Measurements from ENCODE around the gene F8A1. TPM values are rescaled to one million over a fixed set of nuclear protein-coding genes. Genes with fewer than 3 reads are reported as not detected.

F8A1 gene
- total RNA-seq (2022; extraction: Qiagen RNA extraction; ENCODE audit: low read depth), result 57.8 to 118 TPM (median 103 TPM) in 5 replicates

DNA sequence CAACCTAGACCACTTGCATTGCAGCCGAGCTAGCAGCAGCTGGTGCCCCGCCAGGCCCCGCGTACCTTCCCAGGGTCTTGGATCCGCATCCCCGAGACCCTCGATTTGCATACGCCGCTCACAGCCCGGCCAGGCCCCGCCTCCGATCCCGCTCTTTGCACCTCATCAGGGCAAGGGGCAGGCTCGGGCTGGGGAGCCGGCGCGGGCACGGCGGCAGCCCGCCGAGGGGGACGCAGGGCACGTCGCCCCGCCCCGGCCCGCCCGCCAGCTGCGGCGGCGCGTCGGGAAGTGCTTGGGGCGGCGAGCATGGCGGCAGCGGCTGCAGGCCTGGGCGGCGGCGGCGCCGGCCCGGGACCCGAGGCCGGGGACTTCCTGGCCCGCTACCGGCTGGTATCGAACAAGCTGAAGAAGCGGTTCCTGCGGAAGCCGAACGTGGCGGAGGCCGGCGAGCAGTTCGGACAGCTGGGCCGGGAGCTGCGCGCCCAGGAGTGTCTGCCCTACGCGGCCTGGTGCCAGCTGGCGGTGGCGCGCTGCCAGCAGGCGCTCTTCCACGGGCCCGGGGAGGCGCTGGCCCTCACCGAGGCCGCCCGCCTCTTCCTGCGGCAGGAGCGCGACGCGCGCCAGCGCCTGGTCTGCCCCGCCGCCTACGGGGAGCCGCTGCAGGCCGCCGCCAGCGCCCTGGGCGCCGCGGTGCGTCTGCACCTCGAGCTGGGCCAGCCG lies at the start of gene F8A1:
Gene F8A1 (plus strand): TSS at position 287 of the 720 bp plus-strand sequence. CDS start 20 bp downstream, at position 307.

Other genes with a start within 250 kb of the F8A1 start
- gene CTAG2, start 232.8 kb upstream of the F8A1 start, total RNA-seq (2022; extraction: Qiagen RNA extraction; ENCODE audit: low read depth), result not detected in 5 replicates
- 0.21 to 1.9 TPM (median 0.70 TPM) in 5 replicates for gene GAB3, start 135.3 kb upstream of the F8A1 start, total RNA-seq (2022; extraction: Qiagen RNA extraction; ENCODE audit: low read depth)
- 153 to 244 TPM (median 171 TPM) in 5 replicates for gene DKC1, start 123.5 kb upstream of the F8A1 start, total RNA-seq (2022; extraction: Qiagen RNA extraction; ENCODE audit: low read depth)
- gene MPP1, start 80.9 kb upstream of the F8A1 start, total RNA-seq (2022; extraction: Qiagen RNA extraction; ENCODE audit: low read depth), result 17.2 to 18.6 TPM (median 17.3 TPM) in 5 replicates
- gene SMIM9, start 51.7 kb upstream of the F8A1 start, total RNA-seq (2022; extraction: Qiagen RNA extraction; ENCODE audit: low read depth), result not detected in 5 replicates
- 3.7 to 4.5 TPM (median 4.3 TPM) in 5 replicates for gene F8, start 136.4 kb downstream of the F8A1 start, total RNA-seq (2022; extraction: Qiagen RNA extraction; ENCODE audit: low read depth)
- gene FUNDC2, start 140.5 kb downstream of the F8A1 start, total RNA-seq (2022; extraction: Qiagen RNA extraction; ENCODE audit: low read depth), result 100 to 133 TPM (median 116 TPM) in 5 replicates
- 15.4 to 17.0 TPM (median 16.0 TPM) in 5 replicates for gene CMC4, start 184.8 kb downstream of the F8A1 start, total RNA-seq (2022; extraction: Qiagen RNA extraction; ENCODE audit: low read depth)
- 11.2 to 25.1 TPM (median 20.2 TPM) in 5 replicates for gene MTCP1, start 184.8 kb downstream of the F8A1 start, total RNA-seq (2022; extraction: Qiagen RNA extraction; ENCODE audit: low read depth)
- 22.7 to 31.6 TPM (median 25.2 TPM) in 5 replicates for gene BRCC3, start 185.2 kb downstream of the F8A1 start, total RNA-seq (2022; extraction: Qiagen RNA extraction; ENCODE audit: low read depth)

Data from A549 treated with ZK216348 at 1 μM for 4 hours (cell line).